WTC11 (cell line): ENCODE measurements around the gene NR3C1. TPM values are rescaled to one million over a fixed set of nuclear protein-coding genes. Genes with fewer than 3 reads are reported as not detected.

Experiments used
- ATAC-seq: fragments of 200-7000 bp; cut with Tn5 transposase; 2 replicates; pipeline ENCODE4 v1.10.0; 2021; ENCODE audit warnings: mild to moderate bottlenecking, moderate library complexity
- CTCF ChIA-PET: fragments of 300-600 bp; sonication (Branson Sonifier 250); formaldehyde crosslinking; loops from one replicate; lab custom pipeline; 2021; ENCODE audit warnings: antibody characterized with exemption; lab: Charles Lee
- POLR2A ChIA-PET: fragments of 350-600 bp; sonication (Branson Sonifier 250); formaldehyde crosslinking; loops from one replicate; lab custom pipeline; 2021; ENCODE audit warnings: antibody characterized with exemption; lab: Charles Lee
- DNase-seq: peaks from one replicate; pipeline ENCODE4 v3.0.0; 2021; ENCODE audit warnings: low spot score
- H3K27ac Mint-ChIP-seq: 2 replicates; pipeline ENCODE4 v1.8.0; 2021; ENCODE audit warnings: mixed read lengths
- H3K27me3 Mint-ChIP-seq: 2 replicates; pipeline ENCODE4 v1.8.0; 2021; ENCODE audit warnings: low read depth, mild to moderate bottlenecking, moderate library complexity, mixed read lengths
- H3K36me3 Mint-ChIP-seq: 2 replicates; pipeline ENCODE4 v1.8.0; 2021; ENCODE audit warnings: mixed read lengths
- H3K4me1 Mint-ChIP-seq: 2 replicates; pipeline ENCODE4 v1.8.0; 2022; ENCODE audit warnings: mixed read lengths
- H3K4me3 Mint-ChIP-seq: 2 replicates; pipeline ENCODE4 v1.8.0; 2021; ENCODE audit warnings: mild to moderate bottlenecking, moderate library complexity, mixed read lengths
- H3K9me3 Mint-ChIP-seq: 2 replicates; pipeline ENCODE4 v1.8.0; 2021; ENCODE audit warnings: mixed read lengths
- ARID4B ChIP-seq: sonication (generic); formaldehyde crosslinking; IDR thresholded peaks from 2 replicates; pipeline ENCODE4 v1.8.0; 2023; ENCODE audit warnings: missing genetic modification reagents, mild to moderate bottlenecking, borderline replicate concordance
- CBFB ChIP-seq: sonication (generic); formaldehyde crosslinking; IDR thresholded peaks from 2 replicates; pipeline ENCODE4 v1.8.1; 2022; ENCODE audit warnings: mild to moderate bottlenecking, low read depth, missing genetic modification reagents
- CREB1 ChIP-seq: sonication (generic); formaldehyde crosslinking; IDR thresholded peaks from 2 replicates; pipeline ENCODE4 v1.8.0; 2023; ENCODE audit warnings: mild to moderate bottlenecking, missing genetic modification reagents
- GABPB1 ChIP-seq: sonication (generic); formaldehyde crosslinking; IDR thresholded peaks from 2 replicates; pipeline ENCODE4 v1.8.1; 2023; ENCODE audit warnings: mild to moderate bottlenecking, missing genetic modification reagents
- GTF2I ChIP-seq: fragments of 250-450 bp; sonication (Bioruptor Pico); conservative IDR thresholded peaks from 2 replicates; pipeline ENCODE4 v1.4.0; 2021; ENCODE audit warnings: mild to moderate bottlenecking
- JAZF1 ChIP-seq: fragments of 250-450 bp; sonication (Bioruptor Pico); IDR thresholded peaks from 2 replicates; pipeline ENCODE4 v1.9.0; 2021; ENCODE audit warnings: moderate library complexity, mild to moderate bottlenecking, inconsistent platforms
- JUN ChIP-seq: sonication (generic); formaldehyde crosslinking; IDR thresholded peaks from 2 replicates; pipeline ENCODE4 v1.8.0; 2023; ENCODE audit warnings: mild to moderate bottlenecking, missing genetic modification reagents
- PRRX2 ChIP-seq: fragments of 250-450 bp; sonication (Bioruptor Pico); IDR thresholded peaks from 2 replicates; pipeline ENCODE4 v1.8.0; 2021; ENCODE audit warnings: mild to moderate bottlenecking
- STAT6 ChIP-seq: sonication (generic); formaldehyde crosslinking; conservative IDR thresholded peaks from 2 replicates; pipeline ENCODE4 v1.8.1; 2023; ENCODE audit warnings: mild to moderate bottlenecking, low read depth, missing genetic modification reagents, moderate library complexity
- TCF7 ChIP-seq: sonication (generic); formaldehyde crosslinking; IDR thresholded peaks from 2 replicates; pipeline ENCODE4 v1.8.0; 2022; ENCODE audit warnings: mild to moderate bottlenecking, low read depth, missing genetic modification reagents, moderate library complexity
- TEAD1 ChIP-seq: sonication (generic); formaldehyde crosslinking; IDR thresholded peaks from 2 replicates; pipeline ENCODE4 v1.8.0; 2022; ENCODE audit warnings: mild to moderate bottlenecking, missing genetic modification reagents
- TEAD4 ChIP-seq: sonication (generic); formaldehyde crosslinking; IDR thresholded peaks from 2 replicates; pipeline ENCODE4 v1.8.0; 2022; ENCODE audit warnings: mild to moderate bottlenecking, missing genetic modification reagents
- ZNF263 ChIP-seq: sonication (generic); formaldehyde crosslinking; IDR thresholded peaks from 2 replicates; pipeline ENCODE4 v1.8.1; 2022; ENCODE audit warnings: low read depth, mild to moderate bottlenecking, moderate library complexity, missing genetic modification reagents
- ZNF317 ChIP-seq: sonication (generic); formaldehyde crosslinking; IDR thresholded peaks from 2 replicates; pipeline ENCODE4 v1.8.1; 2023; ENCODE audit warnings: low read depth, mild to moderate bottlenecking, moderate library complexity, missing genetic modification reagents, borderline replicate concordance
- ZNF396 ChIP-seq: fragments of 250-450 bp; sonication (Bioruptor Pico); IDR thresholded peaks from 2 replicates; pipeline ENCODE4 v1.8.0; 2021; ENCODE audit warnings: mild to moderate bottlenecking, moderate library complexity, borderline replicate concordance
- ZNF416 ChIP-seq: fragments of 250-450 bp; sonication (Bioruptor Pico); IDR thresholded peaks from 2 replicates; pipeline ENCODE4 v1.9.0; 2021; ENCODE audit warnings: mild to moderate bottlenecking, inconsistent platforms
- total RNA-seq: library from RNA; stranded (reverse); gene quantifications from 3 replicates; pipeline ENCODE4 v1.2.3, GENCODE V29; 2021
- TF ChIP-seq, protein P1 (sequence below): sonication (generic); formaldehyde crosslinking; IDR thresholded peaks from 2 replicates; pipeline ENCODE4 v1.8.1; 2023; ENCODE audit warnings: mild to moderate bottlenecking, missing genetic modification reagents
- TF ChIP-seq, protein P2 (sequence below): fragments of 250-450 bp; sonication (Bioruptor Pico); IDR thresholded peaks from 2 replicates; pipeline ENCODE4 v1.8.0; 2021; ENCODE audit warnings: mild to moderate bottlenecking
- TF ChIP-seq, protein P3 (sequence below): fragments of 250-450 bp; sonication (Bioruptor Pico); conservative IDR thresholded peaks from 2 replicates; pipeline ENCODE4 v1.9.0; 2021; ENCODE audit warnings: mild to moderate bottlenecking
- TF ChIP-seq, protein P4 (sequence below): fragments of 250-450 bp; sonication (Bioruptor Pico); IDR thresholded peaks from 2 replicates; pipeline ENCODE4 v1.9.0; 2021; ENCODE audit warnings: mild to moderate bottlenecking
- TF ChIP-seq, protein P5 (sequence below): fragments of 250-450 bp; sonication (Bioruptor Pico); IDR thresholded peaks from 2 replicates; pipeline ENCODE4 v2.1.2; 2022; ENCODE audit warnings: mild to moderate bottlenecking, moderate library complexity

NR3C1 gene
- total RNA-seq, 1 experiment from 2014 or later = 15.0 TPM

GRCh38 chr5:143362664-143363227 is 40.7 kb downstream of the NR3C1 start (continued):
- TF ChIP-seq ARID4B (no peak), JUN (no peak), TCF7 (CRISPR knock-in tag) (no peak), GTF2I (CRISPR knock-in tag) (no peak), TEAD4 (CRISPR knock-in tag) (no peak), STAT6 (no peak), CREB1 (CRISPR knock-in tag) (no peak), ZNF263 (CRISPR knock-in tag) (no peak)
- TF ChIP-seq, protein P1, sequence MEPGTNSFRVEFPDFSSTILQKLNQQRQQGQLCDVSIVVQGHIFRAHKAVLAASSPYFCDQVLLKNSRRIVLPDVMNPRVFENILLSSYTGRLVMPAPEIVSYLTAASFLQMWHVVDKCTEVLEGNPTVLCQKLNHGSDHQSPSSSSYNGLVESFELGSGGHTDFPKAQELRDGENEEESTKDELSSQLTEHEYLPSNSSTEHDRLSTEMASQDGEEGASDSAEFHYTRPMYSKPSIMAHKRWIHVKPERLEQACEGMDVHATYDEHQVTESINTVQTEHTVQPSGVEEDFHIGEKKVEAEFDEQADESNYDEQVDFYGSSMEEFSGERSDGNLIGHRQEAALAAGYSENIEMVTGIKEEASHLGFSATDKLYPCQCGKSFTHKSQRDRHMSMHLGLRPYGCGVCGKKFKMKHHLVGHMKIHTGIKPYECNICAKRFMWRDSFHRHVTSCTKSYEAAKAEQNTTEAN (CRISPR knock-in tag) = no peak
- TF ChIP-seq, all 79 proteins: peak for 0

- ChIA-PET POLR2A (interaction anchor here (0.7 kb wide), 1 partner anchor 322 kb away, joined by 3 read pairs; no protein-coding TSS in a partner anchor), CTCF (interaction anchor here (0.6 to 1.1 kb wide), 2 partner anchors 28 to 255 kb away, joined by 3 to 4 read pairs; no protein-coding TSS in a partner anchor)
- Mint-ChIP-seq H3K9me3 (peaks cover 22% of the 10 kb centered on the region), H3K4me3 (no peak overlapping the region), H3K4me1 (peaks cover 31% of the 10 kb centered on the region), H3K27ac (no peak overlapping the region), H3K27me3 (no peaks in the 10 kb centered on the region), H3K36me3 (peaks cover 18% of the 10 kb centered on the region)
- ATAC-seq = no peak
- DNase-seq = no peak
- no peak for TF ChIP-seq JAZF1 (CRISPR knock-in tag)
- no peak for TF ChIP-seq PRRX2 (CRISPR knock-in tag)
- TF ChIP-seq, protein P2, sequence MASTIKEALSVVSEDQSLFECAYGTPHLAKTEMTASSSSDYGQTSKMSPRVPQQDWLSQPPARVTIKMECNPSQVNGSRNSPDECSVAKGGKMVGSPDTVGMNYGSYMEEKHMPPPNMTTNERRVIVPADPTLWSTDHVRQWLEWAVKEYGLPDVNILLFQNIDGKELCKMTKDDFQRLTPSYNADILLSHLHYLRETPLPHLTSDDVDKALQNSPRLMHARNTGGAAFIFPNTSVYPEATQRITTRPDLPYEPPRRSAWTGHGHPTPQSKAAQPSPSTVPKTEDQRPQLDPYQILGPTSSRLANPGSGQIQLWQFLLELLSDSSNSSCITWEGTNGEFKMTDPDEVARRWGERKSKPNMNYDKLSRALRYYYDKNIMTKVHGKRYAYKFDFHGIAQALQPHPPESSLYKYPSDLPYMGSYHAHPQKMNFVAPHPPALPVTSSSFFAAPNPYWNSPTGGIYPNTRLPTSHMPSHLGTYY (CRISPR knock-in tag) = no peak
- TF ChIP-seq, protein P3, sequence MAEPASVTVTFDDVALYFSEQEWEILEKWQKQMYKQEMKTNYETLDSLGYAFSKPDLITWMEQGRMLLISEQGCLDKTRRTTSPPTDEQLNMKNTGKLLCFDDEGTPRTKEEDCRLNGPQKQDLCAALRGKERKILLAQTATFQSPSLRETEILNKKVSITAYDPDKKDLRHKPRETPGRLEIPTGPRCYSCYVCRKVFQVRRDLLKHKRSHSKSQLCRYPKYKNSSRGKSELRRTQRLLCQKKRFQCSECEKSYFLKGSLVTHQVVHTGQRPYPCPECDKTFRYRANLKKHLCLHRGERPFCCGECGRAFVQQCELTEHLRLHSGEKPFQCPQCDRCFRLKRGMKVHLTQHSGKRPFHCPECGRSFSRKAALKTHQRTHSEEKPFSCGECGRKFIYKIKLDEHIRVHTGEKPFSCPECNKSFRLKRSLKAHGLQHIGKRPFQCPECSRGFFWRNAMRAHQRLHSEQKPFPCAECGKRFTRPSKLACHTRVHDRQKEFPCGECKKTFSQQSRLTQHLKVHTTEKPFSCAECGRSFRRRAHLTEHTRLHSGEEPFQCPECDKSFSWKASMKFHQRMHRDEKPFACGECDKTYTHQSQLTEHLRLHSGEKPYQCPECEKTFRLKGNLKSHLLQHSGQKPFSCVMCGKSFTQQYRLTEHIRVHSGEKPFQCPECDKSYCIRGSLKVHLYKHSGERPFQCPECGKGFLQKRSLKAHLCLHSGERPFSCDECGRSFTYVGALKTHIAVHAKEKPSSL (CRISPR knock-in tag) = no peak
- no peak for TF ChIP-seq ZNF396 (CRISPR knock-in tag)
- TF ChIP-seq ZNF416 = no peak
- no peak for TF ChIP-seq ZNF317 (CRISPR knock-in tag)
- TF ChIP-seq TEAD1 (CRISPR knock-in tag) = no peak
- TF ChIP-seq, protein P4, sequence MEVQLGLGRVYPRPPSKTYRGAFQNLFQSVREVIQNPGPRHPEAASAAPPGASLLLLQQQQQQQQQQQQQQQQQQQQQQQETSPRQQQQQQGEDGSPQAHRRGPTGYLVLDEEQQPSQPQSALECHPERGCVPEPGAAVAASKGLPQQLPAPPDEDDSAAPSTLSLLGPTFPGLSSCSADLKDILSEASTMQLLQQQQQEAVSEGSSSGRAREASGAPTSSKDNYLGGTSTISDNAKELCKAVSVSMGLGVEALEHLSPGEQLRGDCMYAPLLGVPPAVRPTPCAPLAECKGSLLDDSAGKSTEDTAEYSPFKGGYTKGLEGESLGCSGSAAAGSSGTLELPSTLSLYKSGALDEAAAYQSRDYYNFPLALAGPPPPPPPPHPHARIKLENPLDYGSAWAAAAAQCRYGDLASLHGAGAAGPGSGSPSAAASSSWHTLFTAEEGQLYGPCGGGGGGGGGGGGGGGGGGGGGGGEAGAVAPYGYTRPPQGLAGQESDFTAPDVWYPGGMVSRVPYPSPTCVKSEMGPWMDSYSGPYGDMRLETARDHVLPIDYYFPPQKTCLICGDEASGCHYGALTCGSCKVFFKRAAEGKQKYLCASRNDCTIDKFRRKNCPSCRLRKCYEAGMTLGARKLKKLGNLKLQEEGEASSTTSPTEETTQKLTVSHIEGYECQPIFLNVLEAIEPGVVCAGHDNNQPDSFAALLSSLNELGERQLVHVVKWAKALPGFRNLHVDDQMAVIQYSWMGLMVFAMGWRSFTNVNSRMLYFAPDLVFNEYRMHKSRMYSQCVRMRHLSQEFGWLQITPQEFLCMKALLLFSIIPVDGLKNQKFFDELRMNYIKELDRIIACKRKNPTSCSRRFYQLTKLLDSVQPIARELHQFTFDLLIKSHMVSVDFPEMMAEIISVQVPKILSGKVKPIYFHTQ (CRISPR knock-in tag) = no peak
- TF ChIP-seq, protein P5, sequence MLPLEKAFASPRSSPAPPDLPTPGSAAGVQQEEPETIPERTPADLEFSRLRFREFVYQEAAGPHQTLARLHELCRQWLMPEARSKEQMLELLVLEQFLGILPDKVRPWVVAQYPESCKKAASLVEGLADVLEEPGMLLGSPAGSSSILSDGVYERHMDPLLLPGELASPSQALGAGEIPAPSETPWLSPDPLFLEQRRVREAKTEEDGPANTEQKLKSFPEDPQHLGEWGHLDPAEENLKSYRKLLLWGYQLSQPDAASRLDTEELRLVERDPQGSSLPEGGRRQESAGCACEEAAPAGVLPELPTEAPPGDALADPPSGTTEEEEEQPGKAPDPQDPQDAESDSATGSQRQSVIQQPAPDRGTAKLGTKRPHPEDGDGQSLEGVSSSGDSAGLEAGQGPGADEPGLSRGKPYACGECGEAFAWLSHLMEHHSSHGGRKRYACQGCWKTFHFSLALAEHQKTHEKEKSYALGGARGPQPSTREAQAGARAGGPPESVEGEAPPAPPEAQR = no peak
- no peak for TF ChIP-seq GABPB1
- no peak for TF ChIP-seq CBFB (CRISPR knock-in tag)
Observed at GRCh38 chr5:143361438-143361837, 42.0 kb downstream of the NR3C1 start.
